ENCODE results near the gene SEMA4A. TPM values are rescaled to one million over a fixed set of nuclear protein-coding genes. Genes with fewer than 3 reads are reported as not detected.

SEMA4A gene
- total RNA-seq, 2 donors from 2014 or later = 22.9 to 44.9 TPM

DNA sequence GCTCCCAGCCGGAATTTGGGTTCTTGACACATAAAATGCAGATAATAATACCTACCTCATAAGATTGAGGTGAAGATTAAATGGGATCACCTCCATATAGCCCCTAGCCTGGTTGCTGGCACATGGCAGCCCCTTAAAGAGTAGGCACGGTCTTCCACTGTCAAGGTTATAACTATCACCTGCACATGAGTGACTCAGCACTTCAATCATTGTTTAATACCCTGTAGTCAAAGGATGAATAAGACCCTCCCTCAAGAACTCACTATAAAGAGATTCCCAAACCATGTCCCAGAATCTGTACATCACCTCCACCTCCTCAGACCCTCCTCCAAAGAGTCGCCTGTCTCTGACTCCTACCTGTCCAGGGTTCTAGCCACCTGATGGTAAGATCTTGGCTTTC lies 45.3 kb upstream of the SEMA4A start:
- TF ChIP-seq, protein P1, sequence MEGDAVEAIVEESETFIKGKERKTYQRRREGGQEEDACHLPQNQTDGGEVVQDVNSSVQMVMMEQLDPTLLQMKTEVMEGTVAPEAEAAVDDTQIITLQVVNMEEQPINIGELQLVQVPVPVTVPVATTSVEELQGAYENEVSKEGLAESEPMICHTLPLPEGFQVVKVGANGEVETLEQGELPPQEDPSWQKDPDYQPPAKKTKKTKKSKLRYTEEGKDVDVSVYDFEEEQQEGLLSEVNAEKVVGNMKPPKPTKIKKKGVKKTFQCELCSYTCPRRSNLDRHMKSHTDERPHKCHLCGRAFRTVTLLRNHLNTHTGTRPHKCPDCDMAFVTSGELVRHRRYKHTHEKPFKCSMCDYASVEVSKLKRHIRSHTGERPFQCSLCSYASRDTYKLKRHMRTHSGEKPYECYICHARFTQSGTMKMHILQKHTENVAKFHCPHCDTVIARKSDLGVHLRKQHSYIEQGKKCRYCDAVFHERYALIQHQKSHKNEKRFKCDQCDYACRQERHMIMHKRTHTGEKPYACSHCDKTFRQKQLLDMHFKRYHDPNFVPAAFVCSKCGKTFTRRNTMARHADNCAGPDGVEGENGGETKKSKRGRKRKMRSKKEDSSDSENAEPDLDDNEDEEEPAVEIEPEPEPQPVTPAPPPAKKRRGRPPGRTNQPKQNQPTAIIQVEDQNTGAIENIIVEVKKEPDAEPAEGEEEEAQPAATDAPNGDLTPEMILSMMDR (IDR thresholded peaks at IDR 0.05) = no peak
- no peak for TF ChIP-seq POLR2A (IDR thresholded peaks at IDR 0.05)
- no peak for TF ChIP-seq POLR2AphosphoS5 (IDR thresholded peaks at IDR 0.05)

GRCh38 chr1:156108664-156109241 lies 44.6 kb upstream of the SEMA4A start:
- no peaks in the 10 kb centered on the region for H3K27me3 ChIP-seq (replicated peaks; ENCODE audit: insufficient read depth)
- no peak for DNase-seq (ENCODE audit: low spot score)
- H3K36me3 ChIP-seq = no peaks in the 10 kb centered on the region
- no peak overlapping the region for H3K27ac ChIP-seq
- peaks cover 28% of the 10 kb centered on the region for H3K4me1 ChIP-seq (replicated peaks)
- intact Hi-C loops (cut with DNase I) = no loop called here
- H3K9me3 ChIP-seq = no peaks in the 10 kb centered on the region
- 82% methylated on average over 6 of the region's 6 CpGs for WGBS
- no peak overlapping the region for H3K4me3 ChIP-seq
- TF ChIP-seq POLR2AphosphoS5 (IDR thresholded peaks at IDR 0.05) = no peak
- no peak for TF ChIP-seq POLR2A (IDR thresholded peaks at IDR 0.05)
- TF ChIP-seq, protein P1 (IDR thresholded peaks at IDR 0.05) = no peak

More for the DNA sequence above, 45.3 kb upstream of the SEMA4A start:
- Histone ChIP-seq H3K27me3 (replicated peaks; ENCODE audit: insufficient read depth) (no peaks in the 10 kb centered on the region), H3K9me3 (no peaks in the 10 kb centered on the region), H3K4me1 (replicated peaks) (peaks cover 30% of the 10 kb centered on the region), H3K36me3 (no peaks in the 10 kb centered on the region), H3K27ac (no peak overlapping the region), H3K4me3 (no peak overlapping the region)
- no peak for DNase-seq (ENCODE audit: low spot score)
- WGBS = 79% methylated on average over 3 of the region's 3 CpGs
- intact Hi-C loops (cut with DNase I) = no loop called here

DNA sequence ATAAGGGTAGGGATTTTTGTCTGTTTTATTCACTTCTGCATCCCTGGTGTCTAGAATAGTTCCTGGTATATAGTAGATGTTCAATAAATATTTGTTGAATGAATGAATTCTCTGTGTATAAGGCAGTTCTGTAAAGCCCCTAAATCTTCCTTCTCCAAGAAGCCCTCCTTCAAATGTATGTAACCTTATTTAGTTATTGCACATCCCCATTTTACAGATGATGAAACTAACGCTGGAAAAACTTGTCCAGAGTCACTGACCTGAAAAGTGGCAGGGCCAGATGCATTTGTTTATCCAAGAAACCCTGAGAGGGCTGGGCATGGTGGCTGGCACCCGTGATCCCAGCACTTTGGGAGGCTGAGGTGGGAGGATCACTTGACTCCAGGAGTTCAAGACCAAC lies 43.1 kb upstream of the SEMA4A start:
- Histone ChIP-seq H3K9me3 (no peaks in the 10 kb centered on the region), H3K4me1 (replicated peaks) (peaks cover 14% of the 10 kb centered on the region), H3K27me3 (replicated peaks; ENCODE audit: insufficient read depth) (no peaks in the 10 kb centered on the region), H3K4me3 (no peak overlapping the region), H3K36me3 (no peaks in the 10 kb centered on the region), H3K27ac (no peak overlapping the region)
- intact Hi-C loops (cut with DNase I) = no loop called here
- 74% methylated on average over 2 of the region's 2 CpGs for WGBS
- no peak for TF ChIP-seq POLR2A (IDR thresholded peaks at IDR 0.05)
- DNase-seq (ENCODE audit: low spot score) = no peak

GRCh38 chr1:156111355-156111962 lies 41.9 kb upstream of the SEMA4A start:
- 79% methylated on average over 4 of the region's 4 CpGs for WGBS
- intact Hi-C loops (cut with DNase I) = no loop called here
- H3K27ac ChIP-seq = no peak overlapping the region
- H3K36me3 ChIP-seq = no peaks in the 10 kb centered on the region
- no peaks in the 10 kb centered on the region for H3K9me3 ChIP-seq
- no peak overlapping the region for H3K4me3 ChIP-seq
- H3K4me1 ChIP-seq (replicated peaks) = peaks cover 6% of the 10 kb centered on the region
- no peak for TF ChIP-seq POLR2AphosphoS5 (IDR thresholded peaks at IDR 0.05)
- TF ChIP-seq, protein P1 (IDR thresholded peaks at IDR 0.05) = no peak
- no peak for TF ChIP-seq POLR2A (IDR thresholded peaks at IDR 0.05)
- H3K27me3 ChIP-seq (replicated peaks; ENCODE audit: insufficient read depth) = no peaks in the 10 kb centered on the region
- DNase-seq (ENCODE audit: low spot score) = no peak

DNA sequence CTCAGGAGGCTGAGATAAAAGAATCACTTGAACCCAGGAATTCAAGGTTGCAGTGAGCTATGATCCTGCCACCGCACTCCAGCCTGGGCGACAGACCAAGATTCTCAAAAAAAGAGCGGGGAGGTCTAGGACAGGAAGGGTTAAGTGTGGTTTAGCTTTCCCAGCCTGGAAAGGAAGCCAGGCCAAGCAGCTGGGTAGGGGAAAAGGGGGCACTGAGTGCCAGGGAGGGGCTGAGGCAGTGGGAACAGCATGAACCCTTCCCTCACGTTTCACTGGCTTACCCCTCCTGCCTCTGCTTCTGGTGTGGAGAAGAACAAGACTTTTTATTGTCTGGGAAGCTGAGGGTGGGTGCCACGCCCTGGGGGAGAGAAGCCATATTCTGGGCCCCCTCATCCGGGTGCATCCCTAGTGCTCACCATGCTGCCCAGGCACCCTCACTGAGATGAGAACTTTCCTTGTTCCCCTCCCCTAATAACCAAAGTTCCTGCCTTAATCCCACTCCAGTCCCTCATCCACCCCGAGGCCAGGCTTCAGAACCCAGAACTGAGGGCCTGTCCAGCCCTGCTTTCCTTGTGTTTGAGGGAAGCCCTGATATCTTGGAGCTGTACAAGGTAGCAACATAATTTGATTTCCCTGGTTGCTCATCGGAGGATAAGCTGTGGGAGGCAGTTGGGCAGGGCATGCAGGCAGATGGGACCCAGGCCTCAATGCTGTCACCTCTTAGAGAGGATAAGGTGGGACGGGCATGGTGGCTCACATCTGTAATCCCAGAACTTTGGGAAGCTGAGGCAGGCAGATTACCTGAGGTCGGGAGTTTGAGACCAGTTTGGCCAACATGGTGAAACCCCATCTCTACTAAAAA lies 40.9 kb upstream of the SEMA4A start:
- no peak for TF ChIP-seq POLR2A (IDR thresholded peaks at IDR 0.05)
- no peak for TF ChIP-seq POLR2AphosphoS5 (IDR thresholded peaks at IDR 0.05)
- TF ChIP-seq, protein P1 (IDR thresholded peaks at IDR 0.05) = no peak
- peak overlapping the region; percentile 42 to 92 for H3K27ac ChIP-seq
- peaks cover 15% of the 10 kb centered on the region for H3K4me1 ChIP-seq (replicated peaks)
- H3K36me3 ChIP-seq = no peaks in the 10 kb centered on the region
- no peaks in the 10 kb centered on the region for H3K27me3 ChIP-seq (replicated peaks; ENCODE audit: insufficient read depth)
- H3K9me3 ChIP-seq = no peaks in the 10 kb centered on the region
- intact Hi-C loops (cut with DNase I) = no loop called here
- DNase-seq (ENCODE audit: low spot score) = no peak
- 39% methylated on average over 10 of the region's 10 CpGs for WGBS
- H3K4me3 ChIP-seq = no peak overlapping the region
